K562 (cell line): ENCODE results near the gene WNT2. TPM values are rescaled to one million over a fixed set of nuclear protein-coding genes. Genes with fewer than 3 reads are reported as not detected.

ENCODE experiments used
- ATAC-seq: fragments of 200-7000 bp; cut with Tn5 transposase; 3 replicates; pipeline ENCODE4 v1.9.1; 2020; ENCODE audit warnings: moderate library complexity
- BruUV-seq: library from RNA; stranded (reverse); fragments of 400-500 nt; replicated peaks from 2 replicates; lab custom pipeline; 2021; lab: Mats Ljungman, UMichigan
- CTCF ChIA-PET: fragments of 300-600 bp; formaldehyde crosslinking; extraction: SDS; loops from one replicate; lab custom pipeline; 2021; ENCODE audit warnings: low intra/inter-chr PET ratio; lab: Yijun Ruan, JAX
- POLR2A ChIA-PET: fragments of 300-600, 350-650 bp; sonication (Branson Sonifier 250); formaldehyde crosslinking; extraction: SDS; loops from one replicate; lab custom pipeline; 2021; ENCODE audit warnings: antibody characterized with exemption, inconsistent platforms; lab: Yijun Ruan, JAX
- DNase-seq, 4 experiments: peaks; one replicate each; pipeline versions ENCODE4 v3.0.0 to v3.0.0-alpha.2; 2011 to 2018; ENCODE audit warnings: low spot score in 3 of 4, mixed read lengths in 3 of 4; ENCODE audit errors: extremely low read depth in 1 of 4
- FAIRE-seq: peaks from 2 replicates; lab custom pipeline; 2011; peaks lifted over from hg19 to GRCh38; lab: Jason Lieb, UNC
- H2AFZ ChIP-seq: 2 replicates; pipeline ENCODE4 v1.6.0; 2011; ENCODE audit warnings: low read depth, low read length, control low read depth, inconsistent platforms
- H3K27ac ChIP-seq: fragments of 200-600 bp; 3 replicates; pipeline ENCODE4 v1.8.0; 2011; ENCODE audit warnings: low read depth, mild to moderate bottlenecking, control low read depth, inconsistent platforms, low read length, moderate library complexity, mixed read lengths; ENCODE audit errors: extremely low read depth
- H3K27me3 ChIP-seq, 2 experiments: fragments of 300-600 bp in 1 of 2; 2 replicates in 1 of 2; 3 replicates in 1 of 2; pipeline versions ENCODE4 v1.6.0 to v1.8.0; 2011; ENCODE audit warnings: inconsistent platforms in 2 of 2, low read length in 2 of 2, mild to moderate bottlenecking in 1 of 2, mixed read lengths in 1 of 2, moderate library complexity in 1 of 2; ENCODE audit not compliant: control insufficient read depth in 2 of 2, insufficient read depth in 2 of 2
- H3K36me3 ChIP-seq: fragments of 300-600 bp; 3 replicates; pipeline ENCODE4 v1.8.0; 2011; ENCODE audit warnings: mild to moderate bottlenecking, low read length, inconsistent platforms; ENCODE audit not compliant: control insufficient read depth, insufficient read depth
- H3K4me1 ChIP-seq, 2 experiments: fragments of 200-600 bp in 1 of 2; replicated peaks in 1 of 2; 2 replicates in 1 of 2; 3 replicates in 1 of 2; pipeline versions ENCODE4 v1.5.1 to v1.8.0; 2011; ENCODE audit warnings: inconsistent platforms in 2 of 2, low read length in 2 of 2, mild to moderate bottlenecking in 1 of 2, mixed read lengths in 1 of 2, moderate library complexity in 1 of 2; ENCODE audit not compliant: control insufficient read depth in 2 of 2, insufficient read depth in 2 of 2
- H3K4me2 ChIP-seq: 2 replicates; pipeline ENCODE4 v1.6.1; 2011; ENCODE audit warnings: low read length, control low read depth, inconsistent platforms, mixed read lengths; ENCODE audit not compliant: insufficient read depth
- H3K4me3 ChIP-seq: fragments of 200-600 bp; sonication (generic), shearing (Covaris generic); 2 replicates; pipeline ENCODE4 v1.5.1; 2016; ENCODE audit warnings: control low read depth, inconsistent platforms
- H3K79me2 ChIP-seq: fragments of 200-600 bp; 3 replicates; pipeline ENCODE4 v1.8.0; 2011; ENCODE audit warnings: low read length, inconsistent platforms; ENCODE audit not compliant: control insufficient read depth, insufficient read depth
- H3K9ac ChIP-seq, 2 experiments: 2 replicates each; pipeline versions ENCODE4 v1.6.0 to v1.6.1; 2011; ENCODE audit warnings: low read depth in 2 of 2, low read length in 2 of 2, control low read depth in 1 of 2, inconsistent platforms in 1 of 2, mild to moderate bottlenecking in 1 of 2, mixed read lengths in 1 of 2; ENCODE audit not compliant: insufficient read depth in 1 of 2
- H3K9me1 ChIP-seq: one replicate; pipeline ENCODE4 v1.6.0; 2011; ENCODE audit warnings: inconsistent platforms, mild to moderate bottlenecking, low read length, moderate library complexity; ENCODE audit not compliant: control insufficient read depth, insufficient read depth
- H3K9me3 ChIP-seq: replicated peaks from 2 replicates; pipeline ENCODE4 v1.5.1; 2011; ENCODE audit warnings: low read depth, low read length, inconsistent platforms; ENCODE audit not compliant: control insufficient read depth, insufficient read depth
- H4K20me1 ChIP-seq: replicated peaks from 2 replicates; pipeline ENCODE4 v1.6.1; 2011; ENCODE audit warnings: low read length, inconsistent platforms, mixed read lengths; ENCODE audit not compliant: control insufficient read depth, insufficient read depth
- CEBPB ChIP-seq: fragments of 450-650 bp; IDR thresholded peaks from 2 replicates; pipeline ENCODE4 v1.6.1; 2016; ENCODE audit warnings: missing genetic modification characterization, missing compliant biosample characterization
- CEBPG ChIP-seq, 3 experiments: fragments of 200-800 bp in 1 of 3; sonication (Bioruptor generic) in 1 of 3; sonication (generic) in 1 of 3; formaldehyde crosslinking in 1 of 3; IDR thresholded peaks in 2 of 3; conservative IDR thresholded peaks in 1 of 3; 2 replicates each; pipeline versions ENCODE4 v1.6.1 to v1.8.0; 2016 to 2022; ENCODE audit warnings: missing compliant biosample characterization in 2 of 3, missing genetic modification characterization in 2 of 3, mild to moderate bottlenecking in 1 of 3, missing genetic modification reagents in 1 of 3
- NCOA4 ChIP-seq: fragments of 450-650 bp; IDR thresholded peaks from 2 replicates; pipeline ENCODE4 v1.6.1; 2018; ENCODE audit warnings: mild to moderate bottlenecking; ENCODE audit not compliant: partially characterized antibody
- SAFB2 ChIP-seq: fragments of 200-400 bp; formaldehyde crosslinking; IDR thresholded peaks from 2 replicates; pipeline ENCODE4 v1.6.1; 2018; ENCODE audit warnings: borderline replicate concordance, low read length, low read depth, moderate library complexity; ENCODE audit not compliant: severe bottlenecking
- ZNF707 ChIP-seq: fragments of 250-450 bp; sonication (Bioruptor Pico); conservative IDR thresholded peaks from 2 replicates; pipeline ENCODE4 v1.8.0; 2022; ENCODE audit warnings: inconsistent platforms, mild to moderate bottlenecking, moderate library complexity
- WGBS: fragments of 100-300 bp; shearing (Covaris generic); methylation state at CpG from one replicate; pipeline ENCODE4 v1.1.6; 2016; ENCODE audit warnings: low coverage, mixed read lengths; ENCODE audit not compliant: insufficient coverage; ENCODE audit errors: missing lambda C conversion rate; 5-methylcytosine and 5-hydroxymethylcytosine counted together
- in situ Hi-C: fragments of 300-500 bp; cut with MboI; formaldehyde crosslinking; loops from 4 replicates; pipeline ENCODE4 v1.15.0; 2018; ENCODE audit warnings: inconsistent platforms, mixed read lengths
- intact Hi-C: fragments of 100-400 bp; cut with micrococcal nuclease; formaldehyde crosslinking; loops from 2 replicates; pipeline ENCODE4 v1.14.2; 2022
- polyA plus RNA-seq, 8 experiments: library from polyadenylated mRNA; depleted of rRNA in 4 of 8; stranded (reverse) in 5 of 8; unstranded in 3 of 8; fragments of >200 nt; fragmentation: Nextera tagmentation in 2 of 8; fragmentation: Illumina TruSeq in 1 of 8; extraction: Ambion mirVana in 2 of 8; extraction: Trizol in 1 of 8; gene quantifications; 2 replicates each; pipeline versions ENCODE4 v1.2.1 to v1.2.3, GENCODE V29; 2011 to 2014; ENCODE audit warnings: inconsistent platforms in 1 of 8, missing spikeins in 1 of 8
- total RNA-seq, 7 experiments: library from RNA; depleted of rRNA in 6 of 7; stranded (reverse); fragments of >200 nt in 6 of 7; fragmentation: Illumina TruSeq in 2 of 7; extraction: Trizol in 2 of 7; gene quantifications; 2 replicates each; pipeline versions ENCODE4 v1.2.1 to v1.2.3, GENCODE V29; 2011 to 2021; ENCODE audit warnings: low replicate concordance in 1 of 7
- TF ChIP-seq, protein P1 (sequence below): fragments of 250-450 bp; sonication (Bioruptor Pico); IDR thresholded peaks from 2 replicates; pipeline ENCODE4 v1.8.0; 2021; ENCODE audit warnings: mild to moderate bottlenecking, moderate library complexity
- TF ChIP-seq, protein P2 (sequence below): fragments of 450-650 bp; IDR thresholded peaks from 2 replicates; pipeline ENCODE4 v1.6.1; 2018; ENCODE audit not compliant: partially characterized antibody

WNT2 gene
- total and polyA plus RNA-seq, 9 of the 15 experiments (the other 6 are each of a cell fraction or from before 2014, with no cell fraction given), result 0.04 TPM; not detected in 8

DNA sequence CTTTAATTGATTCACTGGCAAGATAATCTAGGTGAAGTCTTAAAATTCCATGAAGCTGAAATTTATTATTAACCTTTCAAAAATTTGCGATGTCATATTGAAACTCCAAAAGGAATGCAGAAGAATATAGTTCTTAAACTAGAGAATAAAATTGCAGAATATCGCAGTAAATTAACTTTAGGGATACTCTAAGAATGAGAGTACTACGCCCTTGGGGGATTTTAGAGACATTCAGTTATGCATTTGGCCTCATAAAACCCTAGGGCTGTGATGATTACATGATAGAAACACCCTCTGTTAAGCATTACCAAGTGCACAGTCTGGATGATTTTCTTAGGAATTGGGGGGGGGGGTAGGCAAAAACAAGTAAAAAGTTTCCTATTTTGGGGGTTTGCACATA, 3.7 kb downstream of the WNT2 start:
- Histone ChIP-seq H3K79me2 (no peaks in the 10 kb centered on the region), H3K4me2 (no peak overlapping the region), H4K20me1 (0 out of 2 replicates have a peak, but pooled peaks cover 4% of the 10 kb centered on the region), H3K4me3 (no peak overlapping the region), H3K4me1 (peaks cover 0 to 11% of the 10 kb centered on the region in 2 experiments; a peak in 2 of 5 replicates), H3K9me3 (no peaks in the 10 kb centered on the region), H3K27ac (no peak overlapping the region), H3K9me1 (no peaks in the 10 kb centered on the region), H2AFZ (no peak overlapping the region), H3K27me3 (peaks cover 32 to 33% of the 10 kb centered on the region in 2 experiments; a peak in 3 of 5 replicates), H3K9ac (no peak overlapping the region), H3K36me3 (no peaks in the 10 kb centered on the region)
- intact Hi-C loops (no loop called here), in situ Hi-C loops (no loop called here)
- WGBS, result 3% methylated on average over 3 of the region's 3 CpGs
- no TSS peak for BruUV-seq
- DNase-seq, result no peak
- TF ChIP-seq, protein P1, sequence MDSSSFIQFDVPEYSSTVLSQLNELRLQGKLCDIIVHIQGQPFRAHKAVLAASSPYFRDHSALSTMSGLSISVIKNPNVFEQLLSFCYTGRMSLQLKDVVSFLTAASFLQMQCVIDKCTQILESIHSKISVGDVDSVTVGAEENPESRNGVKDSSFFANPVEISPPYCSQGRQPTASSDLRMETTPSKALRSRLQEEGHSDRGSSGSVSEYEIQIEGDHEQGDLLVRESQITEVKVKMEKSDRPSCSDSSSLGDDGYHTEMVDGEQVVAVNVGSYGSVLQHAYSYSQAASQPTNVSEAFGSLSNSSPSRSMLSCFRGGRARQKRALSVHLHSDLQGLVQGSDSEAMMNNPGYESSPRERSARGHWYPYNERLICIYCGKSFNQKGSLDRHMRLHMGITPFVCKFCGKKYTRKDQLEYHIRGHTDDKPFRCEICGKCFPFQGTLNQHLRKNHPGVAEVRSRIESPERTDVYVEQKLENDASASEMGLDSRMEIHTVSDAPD, result no peak
- TF ChIP-seq NCOA4, result no peak
- no peak for FAIRE-seq
- ChIA-PET CTCF (no interaction called here), POLR2A (interaction anchor here (1.1 kb wide), 1 partner anchor 22 kb away, joined by 3 read pairs; no protein-coding TSS in a partner anchor)
- ATAC-seq, result no peak

DNA sequence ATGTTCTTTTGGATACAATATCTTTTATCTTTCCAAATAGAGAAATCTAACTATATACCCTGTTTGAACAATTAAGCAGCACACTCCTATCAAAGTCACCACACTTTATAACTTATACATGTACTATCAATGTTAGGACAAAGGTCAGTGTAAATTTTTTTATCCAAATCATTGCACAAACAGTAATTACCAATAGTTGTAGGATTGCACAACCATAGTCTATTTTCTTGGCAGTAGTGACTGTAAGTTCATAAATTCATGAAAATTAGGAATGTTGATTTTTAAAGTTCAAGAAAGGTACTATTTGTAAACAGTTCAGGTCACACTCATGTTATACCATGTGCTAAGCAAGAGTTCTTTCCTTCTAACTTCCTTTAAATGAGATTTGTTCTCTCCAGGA, 9.3 kb downstream of the WNT2 start:
- DNase-seq, result no peak
- Histone ChIP-seq H3K9ac (no peak overlapping the region), H2AFZ (no peak overlapping the region), H3K4me3 (no peak overlapping the region), H3K27ac (no peak overlapping the region), H3K79me2 (no peaks in the 10 kb centered on the region), H3K9me1 (no peaks in the 10 kb centered on the region), H3K9me3 (no peaks in the 10 kb centered on the region), H4K20me1 (no peaks in the 10 kb centered on the region), H3K4me1 (no peaks in the 10 kb centered on the region), H3K36me3 (no peaks in the 10 kb centered on the region), H3K27me3 (no peaks in the 10 kb centered on the region), H3K4me2 (no peak overlapping the region)
- ChIA-PET POLR2A (no interaction called here), CTCF (no interaction called here)
- no peak for ATAC-seq
- TF ChIP-seq ZNF707 (CRISPR knock-in tag), result no peak
- no peak for TF ChIP-seq NCOA4
- peak; percentile 22; the same call in 1 of the 2 replicates for TF ChIP-seq CEBPB (tag)
- no peak for TF ChIP-seq SAFB2
- TF ChIP-seq, protein P2, sequence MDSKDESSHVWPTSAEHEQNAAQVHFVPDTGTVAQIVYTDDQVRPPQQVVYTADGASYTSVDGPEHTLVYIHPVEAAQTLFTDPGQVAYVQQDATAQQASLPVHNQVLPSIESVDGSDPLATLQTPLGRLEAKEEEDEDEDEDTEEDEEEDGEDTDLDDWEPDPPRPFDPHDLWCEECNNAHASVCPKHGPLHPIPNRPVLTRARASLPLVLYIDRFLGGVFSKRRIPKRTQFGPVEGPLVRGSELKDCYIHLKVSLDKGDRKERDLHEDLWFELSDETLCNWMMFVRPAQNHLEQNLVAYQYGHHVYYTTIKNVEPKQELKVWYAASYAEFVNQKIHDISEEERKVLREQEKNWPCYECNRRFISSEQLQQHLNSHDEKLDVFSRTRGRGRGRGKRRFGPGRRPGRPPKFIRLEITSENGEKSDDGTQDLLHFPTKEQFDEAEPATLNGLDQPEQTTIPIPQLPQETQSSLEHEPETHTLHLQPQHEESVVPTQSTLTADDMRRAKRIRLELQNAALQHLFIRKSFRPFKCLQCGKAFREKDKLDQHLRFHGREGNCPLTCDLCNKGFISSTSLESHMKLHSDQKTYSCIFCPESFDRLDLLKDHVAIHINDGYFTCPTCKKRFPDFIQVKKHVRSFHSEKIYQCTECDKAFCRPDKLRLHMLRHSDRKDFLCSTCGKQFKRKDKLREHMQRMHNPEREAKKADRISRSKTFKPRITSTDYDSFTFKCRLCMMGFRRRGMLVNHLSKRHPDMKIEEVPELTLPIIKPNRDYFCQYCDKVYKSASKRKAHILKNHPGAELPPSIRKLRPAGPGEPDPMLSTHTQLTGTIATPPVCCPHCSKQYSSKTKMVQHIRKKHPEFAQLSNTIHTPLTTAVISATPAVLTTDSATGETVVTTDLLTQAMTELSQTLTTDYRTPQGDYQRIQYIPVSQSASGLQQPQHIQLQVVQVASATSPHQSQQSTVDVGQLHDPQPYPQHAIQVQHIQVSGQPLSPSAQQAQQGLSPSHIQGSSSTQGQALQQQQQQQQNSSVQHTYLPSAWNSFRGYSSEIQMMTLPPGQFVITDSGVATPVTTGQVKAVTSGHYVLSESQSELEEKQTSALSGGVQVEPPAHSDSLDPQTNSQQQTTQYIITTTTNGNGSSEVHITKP, result no peak
- TF ChIP-seq CEBPG (CRISPR knock-in tag; IDR thresholded peaks at IDR 0.05), result no peak
- TF ChIP-seq CEBPG (tag; conservative IDR thresholded peaks at IDR 0.05 in 1 of 2, IDR thresholded peaks at IDR 0.05 in 1 of 2), result peak in 1 of 2 experiments; percentile 44; a peak in 1 of 4 replicates
- in situ Hi-C loops, result no loop called here
- BruUV-seq, result no TSS peak
- intact Hi-C loops, result no loop called here
- FAIRE-seq, result no peak
